MG63 (cell line): ENCODE results near the gene ST8SIA3. TPM values are rescaled to one million over a fixed set of nuclear protein-coding genes. Genes with fewer than 3 reads are reported as not detected.

ENCODE experiments used
- DNase-seq: peaks from one replicate; pipeline ENCODE4 v3.0.0-alpha.2; 2020
- H3K27me3 ChIP-seq: fragments of 250-450 bp; sonication (Bioruptor Pico); 2 replicates; pipeline ENCODE4 v1.5.1; 2020; ENCODE audit warnings: mild to moderate bottlenecking, moderate library complexity
- H3K36me3 ChIP-seq: fragments of 250-450 bp; sonication (Bioruptor Pico); 2 replicates; pipeline ENCODE4 v1.5.1; 2020; ENCODE audit warnings: mild to moderate bottlenecking, moderate library complexity
- H3K4me3 ChIP-seq: fragments of 250-450 bp; sonication (Bioruptor Pico); 2 replicates; pipeline ENCODE4 v1.5.1; 2020; ENCODE audit warnings: mild to moderate bottlenecking, moderate library complexity
- H3K9me3 ChIP-seq: fragments of 250-450 bp; sonication (Bioruptor Pico); 2 replicates; pipeline ENCODE4 v1.5.1; 2020; ENCODE audit warnings: mild to moderate bottlenecking, moderate library complexity
- total RNA-seq: library from RNA; depleted of rRNA; stranded (reverse); fragments of >200 nt; shearing (Covaris generic); gene quantifications from 2 replicates; pipeline ENCODE4 v1.2.3, GENCODE V29; 2014; ENCODE audit warnings: low replicate concordance; rRNA removed

The ST8SIA3 gene
- total RNA-seq, 1 experiment from 2014 or later = not detected

GRCh38 chr18:57416542-57416941 lies 64.2 kb downstream of the ST8SIA3 start:
- Histone ChIP-seq H3K36me3 (no peaks in the 10 kb centered on the region), H3K27me3 (peaks cover 6% of the 10 kb centered on the region), H3K4me3 (no peak overlapping the region), H3K9me3 (no peaks in the 10 kb centered on the region)
- no peak for DNase-seq

Other genes with a start within 250 kb of the ST8SIA3 start
- gene BOD1L2, start 205.5 kb upstream of the ST8SIA3 start, total RNA-seq = not detected in 2 replicates
- 0.02 TPM in 1 of 2 replicates, not detected in the other for gene ONECUT2, start 82.8 kb downstream of the ST8SIA3 start, total RNA-seq
- 32.0 and 56.1 TPM in 2 replicates for gene FECH, start 234.1 kb downstream of the ST8SIA3 start, total RNA-seq